Measurements from ENCODE around the gene CDKAL1. TPM values are rescaled to one million over a fixed set of nuclear protein-coding genes. Genes with fewer than 3 reads are reported as not detected.

CDKAL1 gene
- polyA plus RNA-seq, 2 of the 4 experiments (the other 2 are of a cell fraction), result 4.7 to 8.3 TPM

GRCh38 chr6:20757761-20758160, 223.5 kb downstream of the CDKAL1 start:
- peaks cover 10% of the 10 kb centered on the region; the same call in 1 of the 3 replicates for H3K4me1 ChIP-seq
- no peak overlapping the region for H3K27ac ChIP-seq
- ATAC-seq, result no peak
- no peak for FAIRE-seq
- WGBS (ENCODE audit: missing lambda C conversion rate), result 13% methylated on average over 2 of the region's 2 CpGs
- TF ChIP-seq JUN (IDR thresholded peaks at IDR 0.05) (no peak), BCL3 (IDR thresholded peaks at IDR 0.05) (no peak)
- H3K4me2 ChIP-seq, result peak overlapping the region; percentile 20; the same call in 1 of the 3 replicates
- no peak overlapping the region for H3K4me3 ChIP-seq
- ChIA-PET CTCF (no interaction called here), POLR2A (no interaction called here)
- DNase-seq (ENCODE audit: low read depth in 1 of 2, low spot score in 1 of 2), result peak in 1 of 2 experiments; percentile 11
- peaks cover 4% of the 10 kb centered on the region; the same call in 1 of the 3 replicates for H3K9me3 ChIP-seq

- ATAC-seq (no peak), FAIRE-seq (no peak), DNase-seq (ENCODE audit: low read depth in 1 of 2, low spot score in 1 of 2) (no peak)
- 97% methylated on average over 4 of the region's 4 CpGs for WGBS (ENCODE audit: missing lambda C conversion rate)
- H3K27ac ChIP-seq, result no peak overlapping the region
- TF ChIP-seq FOSL2 (IDR thresholded peaks at IDR 0.05), result no peak
- no peak for TF ChIP-seq FOSL2 (CRISPR knock-in tag; IDR thresholded peaks at IDR 0.05)
- no peak for TF ChIP-seq POLR2A (IDR thresholded peaks at IDR 0.05; ENCODE audit: low read length)
- TF ChIP-seq FOXS1 (CRISPR knock-in tag; IDR thresholded peaks at IDR 0.05), result no peak
- TF ChIP-seq PBX3 (IDR thresholded peaks at IDR 0.05), result no peak
- no peak for TF ChIP-seq CTCF (IDR thresholded peaks at IDR 0.05)
- no peak for TF ChIP-seq ZC3H11A (IDR thresholded peaks at IDR 0.05)
- no peak for TF ChIP-seq SMC3 (IDR thresholded peaks at IDR 0.05)
- no peak for TF ChIP-seq FOSB (CRISPR knock-in tag; IDR thresholded peaks at IDR 0.05)
- no peak for TF ChIP-seq BHLHE40 (IDR thresholded peaks at IDR 0.05; ENCODE audit: low read depth, low read length)
- H3K4me1 ChIP-seq, result no peaks in the 10 kb centered on the region
- ChIA-PET POLR2A (no interaction called here), CTCF (no interaction called here)
- H3K9me3 ChIP-seq, result no peaks in the 10 kb centered on the region
- no peak overlapping the region for H3K4me2 ChIP-seq
- H3K4me3 ChIP-seq, result no peak overlapping the region
These were observed 229.0 kb downstream of the CDKAL1 start for GRCh38 chr6:20763296-20763695.

- no peak for FAIRE-seq
- H3K4me1 ChIP-seq, result no peaks in the 10 kb centered on the region; the same call in 2 of the 3 replicates
- no peak overlapping the region for H3K27ac ChIP-seq
- 93% methylated on average over 3 of the region's 3 CpGs for WGBS (ENCODE audit: missing lambda C conversion rate)
- ATAC-seq, result no peak
- POLR2A ChIA-PET, result no interaction called here
- DNase-seq (ENCODE audit: low read depth in 1 of 2, low spot score in 1 of 2), result no peak
- no peak overlapping the region for H3K4me3 ChIP-seq
- H3K9me3 ChIP-seq, result no peaks in the 10 kb centered on the region
- no peak overlapping the region for H3K4me2 ChIP-seq
- CTCF ChIA-PET, result no interaction called here
- TF ChIP-seq EP300 (IDR thresholded peaks at IDR 0.05), result no peak
- TF ChIP-seq HDAC2 (IDR thresholded peaks at IDR 0.05), result no peak
- TF ChIP-seq PBX3 (IDR thresholded peaks at IDR 0.05), result no peak
- TF ChIP-seq RNF2 (IDR thresholded peaks at IDR 0.05; ENCODE audit: borderline replicate concordance, low read depth), result no peak
- TF ChIP-seq MAFK (IDR thresholded peaks at IDR 0.05; ENCODE audit: partially characterized antibody), result no peak
- TF ChIP-seq TFCP2L1 (CRISPR knock-in tag; IDR thresholded peaks at IDR 0.05), result no peak
- no peak for TF ChIP-seq ATOH8 (CRISPR knock-in tag; IDR thresholded peaks at IDR 0.05; ENCODE audit: low read depth)
- no peak for TF ChIP-seq NR3C1 (IDR thresholded peaks at IDR 0.05)
- TF ChIP-seq BCL3 (IDR thresholded peaks at IDR 0.05), result no peak
- TF ChIP-seq TP53 (CRISPR knock-in tag; IDR thresholded peaks at IDR 0.05), result no peak
- no peak for TF ChIP-seq HOXA7 (CRISPR knock-in tag; IDR thresholded peaks at IDR 0.05)
- TF ChIP-seq NPAS2 (CRISPR knock-in tag; IDR thresholded peaks at IDR 0.05; ENCODE audit: borderline replicate concordance), result no peak
- no peak for TF ChIP-seq CTCF (IDR thresholded peaks at IDR 0.05)
- no peak for TF ChIP-seq CBX8 (IDR thresholded peaks at IDR 0.05)
- TF ChIP-seq SREBF2 (IDR thresholded peaks at IDR 0.05), result no peak
- no peak for TF ChIP-seq RFX5 (IDR thresholded peaks at IDR 0.05)
- TF ChIP-seq POLR2AphosphoS2 (conservative IDR thresholded peaks at IDR 0.05; ENCODE audit: low read length), result no peak
- no peak for TF ChIP-seq MAZ (IDR thresholded peaks at IDR 0.05; ENCODE audit: borderline replicate concordance, low read depth, low read length)
These were observed 235.4 kb downstream of the CDKAL1 start for GRCh38 chr6:20769631-20770030.
